Vagina (tissue), 2 donors: ENCODE measurements around the gene DDX56. TPM values are rescaled to one million over a fixed set of nuclear protein-coding genes. Genes with fewer than 3 reads are reported as not detected.

ENCODE experiments used
- DNase-seq, 2 donors: peaks; one replicate each; pipeline ENCODE4 v3.0.0-alpha.2; 2017; ENCODE audit errors: extremely low spot score in 2 of 2
- H3K27ac ChIP-seq: fragments of 200-600 bp; sonication (generic); one replicate; pipeline ENCODE4 v1.5.1; 2019
- H3K27me3 ChIP-seq: fragments of 200-600 bp; sonication (generic); one replicate; pipeline ENCODE4 v1.5.1; 2019
- H3K36me3 ChIP-seq, 2 donors: fragments of 200-600 bp; sonication (generic); one replicate each; pipeline ENCODE4 v1.5.1; 2017 to 2019
- H3K4me1 ChIP-seq: fragments of 200-600 bp; sonication (generic); one replicate; pipeline ENCODE4 v1.5.1; 2019
- H3K4me3 ChIP-seq, 2 donors: fragments of 200-600 bp; sonication (generic); 1 replicate in 1 of 2; 2 replicates in 1 of 2; pipeline ENCODE4 v1.5.1; 2016 to 2019
- H3K9me3 ChIP-seq: fragments of 200-600 bp; sonication (generic); one replicate; pipeline ENCODE4 v1.5.1; 2019
- POLR2A ChIP-seq, 2 donors: fragments of 450-650 bp; IDR thresholded peaks; one replicate each; pipeline ENCODE4 v1.6.1; 2017; ENCODE audit warnings: antibody characterized with exemption in 2 of 2, mild to moderate bottlenecking in 2 of 2, moderate library complexity in 2 of 2
- POLR2AphosphoS5 ChIP-seq, 2 donors: sonication (generic); formaldehyde crosslinking; IDR thresholded peaks; one replicate each; pipeline ENCODE4 v1.9.0; 2017; ENCODE audit warnings: antibody characterized with exemption in 2 of 2, mild to moderate bottlenecking in 2 of 2, low read depth in 1 of 2; ENCODE audit not compliant: insufficient read depth in 1 of 2
- intact Hi-C: fragments of 100-400 bp; cut with DNase I; formaldehyde crosslinking; loops from one replicate; pipeline ENCODE4 v1.15.1; 2023
- total RNA-seq: library from RNA; depleted of rRNA; stranded (reverse); fragments of >200 nt; gene quantifications from one replicate; pipeline ENCODE4 v1.2.3, GENCODE V29; 2016
- TF ChIP-seq, protein P1 (sequence below), 3 experiments: fragments of 450-650 bp in 2 of 3; fragments of 200-600 bp in 1 of 3; sonication (generic) in 1 of 3; IDR thresholded peaks; one replicate each; pipeline ENCODE4 v1.5.1; 2017 to 2019; ENCODE audit warnings: antibody characterized with exemption in 3 of 3, mild to moderate bottlenecking in 2 of 3, moderate library complexity in 2 of 3

Gene DDX56
- total RNA-seq, 1 donor from 2014 or later, result 60.2 TPM

DNA sequence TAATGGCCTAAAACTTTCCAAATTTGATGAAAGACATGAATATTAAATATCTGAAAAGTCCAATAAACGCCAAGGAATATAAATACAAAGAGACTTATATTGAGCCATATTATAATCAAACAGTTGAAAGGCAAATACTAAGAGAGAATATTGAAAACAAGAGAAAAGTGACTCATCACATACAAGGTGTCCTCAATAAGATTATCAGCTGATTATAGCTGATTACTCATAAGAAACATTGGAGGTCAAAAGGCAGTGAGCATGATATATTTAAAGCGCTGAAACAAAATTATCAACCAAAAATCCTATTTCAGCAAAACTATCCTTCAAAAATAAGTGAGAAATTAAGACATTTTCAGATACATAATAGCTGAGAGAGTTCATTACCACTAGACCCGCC is 24.8 kb downstream of the DDX56 start:
- Histone ChIP-seq H3K9me3 (no peaks in the 10 kb centered on the region), H3K36me3 (no peaks in the 10 kb centered on the region), H3K4me3 (no peak overlapping the region), H3K27ac (no peak overlapping the region), H3K4me1 (no peaks in the 10 kb centered on the region), H3K27me3 (no peaks in the 10 kb centered on the region)
- intact Hi-C loops, result no loop called here
- TF ChIP-seq POLR2AphosphoS5 (IDR thresholded peaks at IDR 0.05; ENCODE audit: insufficient read depth in 1 of 2, low read depth in 1 of 2) (no peak), POLR2A (IDR thresholded peaks at IDR 0.05) (no peak)
- TF ChIP-seq, protein P1, sequence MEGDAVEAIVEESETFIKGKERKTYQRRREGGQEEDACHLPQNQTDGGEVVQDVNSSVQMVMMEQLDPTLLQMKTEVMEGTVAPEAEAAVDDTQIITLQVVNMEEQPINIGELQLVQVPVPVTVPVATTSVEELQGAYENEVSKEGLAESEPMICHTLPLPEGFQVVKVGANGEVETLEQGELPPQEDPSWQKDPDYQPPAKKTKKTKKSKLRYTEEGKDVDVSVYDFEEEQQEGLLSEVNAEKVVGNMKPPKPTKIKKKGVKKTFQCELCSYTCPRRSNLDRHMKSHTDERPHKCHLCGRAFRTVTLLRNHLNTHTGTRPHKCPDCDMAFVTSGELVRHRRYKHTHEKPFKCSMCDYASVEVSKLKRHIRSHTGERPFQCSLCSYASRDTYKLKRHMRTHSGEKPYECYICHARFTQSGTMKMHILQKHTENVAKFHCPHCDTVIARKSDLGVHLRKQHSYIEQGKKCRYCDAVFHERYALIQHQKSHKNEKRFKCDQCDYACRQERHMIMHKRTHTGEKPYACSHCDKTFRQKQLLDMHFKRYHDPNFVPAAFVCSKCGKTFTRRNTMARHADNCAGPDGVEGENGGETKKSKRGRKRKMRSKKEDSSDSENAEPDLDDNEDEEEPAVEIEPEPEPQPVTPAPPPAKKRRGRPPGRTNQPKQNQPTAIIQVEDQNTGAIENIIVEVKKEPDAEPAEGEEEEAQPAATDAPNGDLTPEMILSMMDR (IDR thresholded peaks at IDR 0.05), result no peak
- DNase-seq, result no peak

DNA sequence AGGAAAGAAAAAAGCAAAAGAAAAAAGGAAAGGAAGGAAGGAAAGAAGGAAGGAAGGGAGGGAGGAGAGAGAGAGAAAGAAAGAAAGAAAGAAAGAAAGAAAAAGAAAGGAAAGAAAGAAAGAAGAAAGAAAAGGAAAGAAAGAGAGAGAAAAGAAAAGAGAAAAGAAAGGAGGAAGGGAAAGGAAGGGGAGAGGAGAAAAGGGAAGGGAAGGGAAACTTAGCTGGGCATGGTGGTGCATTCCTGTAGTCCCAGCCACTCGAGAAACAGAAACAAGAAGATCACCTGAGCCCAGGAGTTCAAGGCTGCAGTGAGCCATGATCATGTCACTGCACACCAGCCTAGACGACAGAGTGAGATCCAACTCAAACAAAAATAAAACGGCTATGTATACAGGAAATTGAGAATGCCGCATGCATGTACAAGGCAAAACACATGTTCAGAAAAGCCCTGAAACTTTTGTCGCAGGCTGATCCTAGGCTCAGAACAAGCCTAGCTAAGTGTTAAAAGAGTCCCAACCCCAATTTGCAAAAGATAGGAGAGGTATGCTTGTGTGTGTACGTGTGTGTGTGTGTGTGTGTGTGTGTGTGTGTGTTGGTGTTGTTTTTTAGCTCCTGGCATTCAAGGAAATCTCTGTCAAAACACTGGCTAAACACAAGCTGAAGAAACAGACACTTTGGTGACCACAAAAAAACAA is 26.0 kb downstream of the DDX56 start:
- no peak overlapping the region for H3K27ac ChIP-seq

DNA sequence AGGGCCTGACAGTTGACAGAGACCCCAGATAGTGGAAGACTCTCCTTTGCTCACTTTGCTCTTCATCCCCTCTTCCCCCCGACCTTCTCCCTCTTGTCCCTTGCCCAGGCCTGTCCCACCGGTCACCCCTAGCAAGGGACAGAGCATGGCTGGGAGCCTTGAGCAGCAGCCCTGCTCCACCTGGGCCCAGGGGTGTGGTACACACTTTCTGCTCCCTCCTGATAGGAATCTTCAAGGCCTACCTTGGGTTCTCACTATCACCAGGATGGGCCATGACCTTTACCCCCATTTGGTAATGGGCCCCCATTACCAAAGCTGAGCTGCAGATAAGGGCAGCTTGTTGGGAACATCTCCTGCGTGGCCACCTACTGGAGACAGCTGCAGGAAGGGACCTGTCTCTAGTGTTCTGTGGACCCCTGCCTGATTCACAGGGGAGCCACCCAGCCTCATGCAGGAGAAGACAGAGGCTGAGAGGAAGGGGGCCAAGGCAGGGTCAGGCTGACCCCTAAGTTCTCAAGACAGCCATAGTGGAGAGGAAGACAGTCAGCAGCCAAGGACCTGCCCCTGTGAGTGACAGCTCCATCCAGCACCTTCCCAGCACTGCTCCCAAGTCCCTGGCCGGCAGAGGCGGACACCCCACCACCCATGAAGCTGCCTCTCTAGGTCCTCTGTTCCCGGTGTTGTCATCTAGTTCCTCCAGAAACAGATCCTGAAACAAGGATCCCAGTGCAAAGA is 31.7 kb downstream of the DDX56 start:
- no peaks in the 10 kb centered on the region for H3K9me3 ChIP-seq
- no peaks in the 10 kb centered on the region for H3K4me1 ChIP-seq
- no peak overlapping the region for H3K4me3 ChIP-seq
- no peaks in the 10 kb centered on the region for H3K27me3 ChIP-seq
- H3K36me3 ChIP-seq, result no peaks in the 10 kb centered on the region
- TF ChIP-seq POLR2AphosphoS5 (IDR thresholded peaks at IDR 0.05; ENCODE audit: insufficient read depth in 1 of 2, low read depth in 1 of 2) (no peak), POLR2A (IDR thresholded peaks at IDR 0.05) (no peak)
- TF ChIP-seq, protein P1 (IDR thresholded peaks at IDR 0.05), result no peak
- intact Hi-C loops, result no loop called here
- DNase-seq, result no peak
- no peak overlapping the region for H3K27ac ChIP-seq

More for the DNA sequence above, 26.0 kb downstream of the DDX56 start:
- intact Hi-C loops, result no loop called here
- TF ChIP-seq POLR2A (IDR thresholded peaks at IDR 0.05) (no peak), POLR2AphosphoS5 (IDR thresholded peaks at IDR 0.05; ENCODE audit: insufficient read depth in 1 of 2, low read depth in 1 of 2) (no peak)
- TF ChIP-seq, protein P1 (IDR thresholded peaks at IDR 0.05), result no peak
- Histone ChIP-seq H3K27me3 (no peaks in the 10 kb centered on the region), H3K4me3 (no peak overlapping the region), H3K4me1 (no peaks in the 10 kb centered on the region), H3K9me3 (no peaks in the 10 kb centered on the region), H3K36me3 (no peaks in the 10 kb centered on the region)
- no peak for DNase-seq

DNA sequence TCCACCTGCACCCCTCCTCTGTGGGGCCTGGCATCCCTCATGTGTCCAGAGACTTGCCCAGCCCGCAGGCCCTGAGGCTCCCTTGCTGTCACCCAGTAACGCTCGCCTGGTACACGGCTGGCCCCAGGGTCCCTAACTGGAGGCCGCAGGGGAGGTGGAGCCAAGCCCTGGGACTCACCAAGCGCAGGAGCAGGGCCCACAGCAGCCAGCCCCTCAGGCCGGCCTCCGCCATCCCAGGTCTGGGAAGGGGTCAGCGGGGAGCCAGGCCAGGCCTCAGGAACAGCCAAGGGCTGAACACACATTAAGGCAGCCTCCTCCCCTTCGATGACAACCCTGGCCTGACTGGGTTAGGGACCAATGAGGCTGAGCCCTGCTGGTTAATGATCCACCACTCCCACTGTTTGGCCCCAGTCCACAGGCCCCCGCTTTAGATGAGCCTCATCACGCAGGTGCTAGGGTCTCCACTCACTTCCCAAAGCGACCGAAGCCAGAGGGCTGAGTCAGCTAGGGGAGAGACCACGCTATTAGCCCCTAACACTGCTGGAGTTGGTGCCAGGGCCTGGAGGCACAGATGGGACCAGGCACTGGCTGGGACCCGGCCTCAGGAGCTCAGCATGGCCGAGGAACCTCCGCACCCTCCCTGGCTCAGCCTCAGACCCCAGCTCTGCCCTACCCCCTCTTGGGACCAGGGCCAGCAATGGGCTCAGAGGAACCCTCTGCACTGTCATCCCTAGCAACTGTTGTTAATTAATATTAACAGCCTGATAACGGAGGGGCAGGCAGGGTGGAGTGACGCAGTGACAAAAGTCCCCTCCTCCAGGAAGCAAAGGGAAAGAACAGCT is 32.5 kb downstream of the DDX56 start, which contains the start of gene NPC1L1:
Gene NPC1L1, minus strand, starts transcription at position 303 of the 842 bp plus-strand sequence. Its CDS starts 71 bp downstream, at position 232.
- H3K4me3 ChIP-seq, result no peak within 1 kb of the TSS
- no peaks in the 10 kb centered on the region for H3K27me3 ChIP-seq
- H3K27ac ChIP-seq, result no peak within 1 kb of the TSS
- H3K9me3 ChIP-seq, result no peaks in the 10 kb centered on the region
- DNase-seq, result no peak
- TF ChIP-seq POLR2AphosphoS5 (IDR thresholded peaks at IDR 0.05; ENCODE audit: insufficient read depth in 1 of 2, low read depth in 1 of 2) (no peak), POLR2A (IDR thresholded peaks at IDR 0.05) (no peak)
- TF ChIP-seq, protein P1 (IDR thresholded peaks at IDR 0.05), result no peak
- intact Hi-C loops, result no loop called here
- H3K36me3 ChIP-seq, result no peaks in the 10 kb centered on the region
- no peaks in the 10 kb centered on the region for H3K4me1 ChIP-seq
